Kidney epithelial cell (primary cell): ENCODE data around the gene NUDC. TPM values are rescaled to one million over a fixed set of nuclear protein-coding genes. Genes with fewer than 3 reads are reported as not detected.

Experiments used
- DNase-seq: peaks from one replicate; pipeline ENCODE4 v3.0.0-alpha.2; 2010; ENCODE audit warnings: low read depth
- H3K27me3 ChIP-seq: 2 replicates; pipeline ENCODE4 v1.6.0; 2011; ENCODE audit warnings: low read length; ENCODE audit not compliant: control insufficient read depth, insufficient read depth
- H3K36me3 ChIP-seq: 2 replicates; pipeline ENCODE4 v1.5.1; 2011; ENCODE audit warnings: low read length; ENCODE audit not compliant: control insufficient read depth, insufficient read depth
- H3K4me3 ChIP-seq: 2 replicates; pipeline ENCODE4 v1.5.1; 2011; ENCODE audit warnings: low read depth, mild to moderate bottlenecking, control low read depth, low read length
- CTCF ChIP-seq: IDR thresholded peaks from 2 replicates; pipeline ENCODE4 v1.5.1; 2011; ENCODE audit warnings: mild to moderate bottlenecking, moderate library complexity, low read length, control low read depth, inconsistent platforms; ENCODE audit not compliant: insufficient read depth, poor library complexity, severe bottlenecking
- total RNA-seq: library from RNA; depleted of rRNA; stranded (reverse); fragments of >200 nt; gene quantifications from 2 replicates; pipeline ENCODE4 v1.2.3, GENCODE V29; 2015

Gene NUDC
- total RNA-seq, 1 donor from 2014 or later = 123 TPM

- DNase-seq = no peak
- no peak for TF ChIP-seq CTCF
- no peak within 1 kb of the TSS for H3K4me3 ChIP-seq
- H3K27me3 ChIP-seq = no peaks in the 10 kb centered on the region
- H3K36me3 ChIP-seq = no peaks in the 10 kb centered on the region
These were observed 7.6 kb upstream of the NUDC start, which contains the start of gene NR0B2 for GRCh38 chr1:26913754-26914619. Gene NR0B2 (minus strand): TSS chr1:26913975. CDS start chr1:26913940, 35 bp downstream.

GRCh38 chr1:26915204-26915842 lies 6.2 kb upstream of the NUDC start:
- TF ChIP-seq CTCF = no peak
- Histone ChIP-seq H3K36me3 (no peaks in the 10 kb centered on the region), H3K4me3 (no peak overlapping the region), H3K27me3 (no peaks in the 10 kb centered on the region)
- DNase-seq = no peak

GRCh38 chr1:26921126-26921539 lies 410 bp upstream of the NUDC start:
- TF ChIP-seq CTCF = no peak
- Histone ChIP-seq H3K4me3 (peak overlapping the region; percentile 13), H3K36me3 (no peaks in the 10 kb centered on the region), H3K27me3 (no peaks in the 10 kb centered on the region)
- no peak for DNase-seq

DNA sequence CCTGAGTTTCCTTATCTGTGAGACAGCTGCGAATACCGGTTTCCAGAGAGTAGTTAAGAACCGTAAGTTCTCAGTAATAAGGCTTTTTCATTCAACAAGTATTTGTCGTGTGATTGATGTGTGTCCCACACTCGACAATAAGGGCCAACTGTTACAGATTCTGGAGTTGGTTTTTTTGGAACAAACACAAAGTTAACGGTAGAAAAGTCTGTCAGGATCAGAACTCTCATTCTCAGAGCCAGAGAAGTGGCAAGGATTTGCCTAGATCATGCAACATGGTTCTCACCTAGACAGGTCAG lies 837 bp downstream of the NUDC start:
- H3K36me3 ChIP-seq = no peaks in the 10 kb centered on the region

GRCh38 chr1:26922901-26923300 lies 1.4 kb downstream of the NUDC start:
- Histone ChIP-seq H3K4me3 (no peak overlapping the region), H3K36me3 (no peaks in the 10 kb centered on the region), H3K27me3 (no peaks in the 10 kb centered on the region)
- DNase-seq = no peak
- no peak for TF ChIP-seq CTCF

More for the DNA sequence above, 837 bp downstream of the NUDC start:
- H3K4me3 ChIP-seq = peak overlapping the region; percentile 93
- no peaks in the 10 kb centered on the region for H3K27me3 ChIP-seq
- DNase-seq = no peak
- TF ChIP-seq CTCF = no peak
